Hepatocyte (in vitro differentiated cells): ENCODE data around the gene TPH1. TPM values are rescaled to one million over a fixed set of nuclear protein-coding genes. Genes with fewer than 3 reads are reported as not detected.

Experiments used
- DNase-seq: peaks from one replicate; pipeline ENCODE4 v3.0.0-alpha.2; 2016; ENCODE audit warnings: low spot score
- H2AFZ ChIP-seq: fragments of 200-600 bp; sonication (generic); 2 replicates; pipeline ENCODE4 v1.6.0; 2016; ENCODE audit warnings: antibody characterized with exemption, mild to moderate bottlenecking
- H3K27ac ChIP-seq: fragments of 200-600 bp; sonication (generic); 2 replicates; pipeline ENCODE4 v1.5.1; 2016; ENCODE audit warnings: mild to moderate bottlenecking
- H3K27me3 ChIP-seq: fragments of 200-600 bp; sonication (generic); 2 replicates; pipeline ENCODE4 v1.6.1; 2016
- H3K36me3 ChIP-seq: fragments of 200-600 bp; sonication (generic); replicated peaks from 2 replicates; pipeline ENCODE4 v1.5.1; 2016; ENCODE audit warnings: low read depth; ENCODE audit not compliant: insufficient read depth
- H3K4me1 ChIP-seq: fragments of 200-600 bp; sonication (generic); 2 replicates; pipeline ENCODE4 v1.5.1; 2016; ENCODE audit warnings: mild to moderate bottlenecking, moderate library complexity; ENCODE audit not compliant: insufficient read depth
- H3K4me2 ChIP-seq: fragments of 200-600 bp; sonication (generic); 2 replicates; pipeline ENCODE4 v1.6.0; 2016
- H3K4me3 ChIP-seq: fragments of 200-600 bp; sonication (generic); 2 replicates; pipeline ENCODE4 v1.5.1; 2016; ENCODE audit warnings: mild to moderate bottlenecking
- H3K79me2 ChIP-seq: fragments of 200-600 bp; sonication (generic); 2 replicates; pipeline ENCODE4 v1.6.0; 2017; ENCODE audit warnings: mild to moderate bottlenecking
- H3K9me2 ChIP-seq: fragments of 200-600 bp; sonication (generic); replicated peaks from 2 replicates; pipeline ENCODE4 v1.6.0; 2017; ENCODE audit warnings: mild to moderate bottlenecking; ENCODE audit not compliant: insufficient read depth
- H3K9me3 ChIP-seq: fragments of 200-600 bp; sonication (generic); 2 replicates; pipeline ENCODE4 v1.5.1; 2016; ENCODE audit warnings: low read depth, mild to moderate bottlenecking
- H4K20me1 ChIP-seq: fragments of 200-600 bp; sonication (generic); 2 replicates; pipeline ENCODE4 v1.6.0; 2016; ENCODE audit warnings: mild to moderate bottlenecking; ENCODE audit not compliant: insufficient read depth, poor library complexity, severe bottlenecking
- CTCF ChIP-seq: fragments of 200-600 bp; sonication (generic); IDR thresholded peaks from 2 replicates; pipeline ENCODE4 v1.5.1; 2016; ENCODE audit warnings: antibody characterized with exemption, mild to moderate bottlenecking; ENCODE audit not compliant: poor library complexity
- EZH2 ChIP-seq: fragments of 200-600 bp; sonication (generic); IDR thresholded peaks from 2 replicates; pipeline ENCODE4 v1.6.1; 2016; ENCODE audit warnings: antibody characterized with exemption, mild to moderate bottlenecking, borderline replicate concordance
- EZH2phosphoT487 ChIP-seq: fragments of 200-600 bp; sonication (generic); IDR thresholded peaks from one replicate; pipeline ENCODE4 v1.6.1; 2018; ENCODE audit warnings: antibody characterized with exemption, mild to moderate bottlenecking, low read depth, moderate library complexity; ENCODE audit not compliant: unreplicated experiment, severe bottlenecking
- WGBS: methylation state at CpG from one replicate; pipeline ENCODE4 v1.1.6; 2016; ENCODE audit warnings: low lambda C conversion rate; ENCODE audit errors: missing lambda C conversion rate; 5-methylcytosine and 5-hydroxymethylcytosine counted together
- polyA plus RNA-seq: library from polyadenylated mRNA; unstranded; fragments of >200 nt; fragmentation: Nextera tagmentation; extraction: Ambion mirVana; gene quantifications from 2 replicates; pipeline ENCODE4 v1.2.1, GENCODE V29; 2016
- total RNA-seq: library from RNA; depleted of rRNA; stranded (reverse); fragments of >200 nt; gene quantifications from 2 replicates; pipeline ENCODE4 v1.2.3, GENCODE V29; 2014

The TPH1 gene
- total and polyA plus RNA-seq, 2 experiments from 2014 or later = 0.37 TPM; not detected in 1

GRCh38 chr11:18063862-18064434 is 17.9 kb upstream of the TPH1 start:
- Histone ChIP-seq H2AFZ (no peak overlapping the region), H3K27ac (no peak overlapping the region), H3K9me3 (no peaks in the 10 kb centered on the region), H4K20me1 (no peaks in the 10 kb centered on the region), H3K4me2 (no peak overlapping the region), H3K27me3 (no peaks in the 10 kb centered on the region), H3K4me3 (no peak overlapping the region), H3K79me2 (no peaks in the 10 kb centered on the region), H3K36me3 (no peaks in the 10 kb centered on the region), H3K4me1 (peaks cover 6% of the 10 kb centered on the region), H3K9me2 (no peaks in the 10 kb centered on the region)
- no peak for DNase-seq
- TF ChIP-seq EZH2phosphoT487 (no peak), CTCF (no peak), EZH2 (no peak)
- WGBS = 82% methylated on average over 4 of the region's 4 CpGs

GRCh38 chr11:18063125-18063524 is 17.1 kb upstream of the TPH1 start:
- H3K36me3 ChIP-seq = no peaks in the 10 kb centered on the region
- 42% methylated on average over 5 of the region's 5 CpGs for WGBS
- no peak for TF ChIP-seq EZH2phosphoT487
- TF ChIP-seq EZH2 = no peak
- no peak for TF ChIP-seq CTCF
- peaks cover 6% of the 10 kb centered on the region for H3K4me1 ChIP-seq
- H3K27me3 ChIP-seq = no peaks in the 10 kb centered on the region
- no peak overlapping the region for H2AFZ ChIP-seq
- peak overlapping the region; percentile 28 for H3K4me2 ChIP-seq
- H3K9me2 ChIP-seq = no peaks in the 10 kb centered on the region
- no peak overlapping the region for H3K27ac ChIP-seq
- H3K79me2 ChIP-seq = no peaks in the 10 kb centered on the region
- no peak overlapping the region for H3K4me3 ChIP-seq
- peak; percentile 13 for DNase-seq
- no peaks in the 10 kb centered on the region for H4K20me1 ChIP-seq
- H3K9me3 ChIP-seq = no peaks in the 10 kb centered on the region

GRCh38 chr11:18061351-18061750 is 15.3 kb upstream of the TPH1 start:
- DNase-seq = no peak
- Histone ChIP-seq H3K79me2 (no peaks in the 10 kb centered on the region), H2AFZ (no peak overlapping the region), H3K4me3 (no peak overlapping the region), H3K27ac (no peak overlapping the region), H4K20me1 (no peaks in the 10 kb centered on the region), H3K4me1 (peaks cover 6% of the 10 kb centered on the region), H3K36me3 (no peaks in the 10 kb centered on the region), H3K27me3 (no peaks in the 10 kb centered on the region), H3K4me2 (no peak overlapping the region), H3K9me3 (no peaks in the 10 kb centered on the region), H3K9me2 (no peaks in the 10 kb centered on the region)
- 75% methylated on average over 2 of the region's 2 CpGs for WGBS
- TF ChIP-seq CTCF (no peak), EZH2phosphoT487 (no peak), EZH2 (no peak)
